SK-N-SH (cell line): ENCODE data around the gene PACSIN2. TPM values are rescaled to one million over a fixed set of nuclear protein-coding genes. Genes with fewer than 3 reads are reported as not detected.
"Not testable (repeated sequence)": the region's sequence is repeated elsewhere in the genome, so short reads cannot be mapped to it uniquely, and the experiment has no call there.

Experiments used
- CTCF ChIA-PET: fragments of 300-600, 350-600 bp; formaldehyde crosslinking; extraction: SDS; loops from one replicate; lab custom pipeline; 2021; lab: Yijun Ruan, JAX
- POLR2A ChIA-PET: fragments of 350-600 bp; sonication (Branson Sonifier 250); formaldehyde crosslinking; extraction: SDS; loops from one replicate; lab custom pipeline; 2020; ENCODE audit warnings: antibody characterized with exemption, inconsistent platforms; lab: Yijun Ruan, JAX
- DNase-seq: peaks from one replicate; pipeline ENCODE4 v3.0.0; 2012
- H2AFZ ChIP-seq: fragments of 200-600 bp; sonication (generic); 2 replicates; pipeline ENCODE4 v1.8.1; 2016; ENCODE audit warnings: antibody characterized with exemption, mild to moderate bottlenecking, low read depth
- H3F3A ChIP-seq: fragments of 200-600 bp; sonication (generic); replicated peaks from 2 replicates; pipeline ENCODE3; 2016; ENCODE audit warnings: antibody characterized with exemption, mild to moderate bottlenecking; ENCODE audit not compliant: insufficient read depth
- H3K27ac ChIP-seq, 2 experiments: fragments of 200-500 bp in 1 of 2; fragments of 200-600 bp in 1 of 2; sonication (Bioruptor generic) in 1 of 2; sonication (generic), shearing (Covaris generic) in 1 of 2; 2 replicates each; pipeline versions ENCODE4 v1.5.1 to v1.6.1; 2014 to 2016; ENCODE audit warnings: low read depth in 2 of 2, inconsistent platforms in 1 of 2, low read length in 1 of 2, mild to moderate bottlenecking in 1 of 2, mixed read lengths in 1 of 2
- H3K27me3 ChIP-seq: fragments of 200-600 bp; sonication (generic), shearing (Covaris generic); 2 replicates; pipeline ENCODE4 v1.6.1; 2016; ENCODE audit warnings: mixed run types; ENCODE audit not compliant: insufficient read depth
- H3K36me3 ChIP-seq, 2 experiments: fragments of 200-500 bp in 1 of 2; fragments of 200-600 bp in 1 of 2; sonication (Bioruptor generic) in 1 of 2; sonication (generic) in 1 of 2; replicated peaks in 1 of 2; 2 replicates each; pipeline versions ENCODE3 to v1.5.1; 2014 to 2016; ENCODE audit warnings: low read length in 1 of 2, mild to moderate bottlenecking in 1 of 2; ENCODE audit not compliant: insufficient read depth in 2 of 2, control insufficient read depth in 1 of 2
- H3K4me1 ChIP-seq, 2 experiments: fragments of 200-500 bp in 1 of 2; fragments of 200-600 bp in 1 of 2; sonication (Bioruptor generic) in 1 of 2; sonication (generic), shearing (Covaris generic) in 1 of 2; 2 replicates each; pipeline versions ENCODE4 v1.5.1 to v1.6.1; 2014 to 2016; ENCODE audit warnings: low read depth in 1 of 2, low read length in 1 of 2, mixed run types in 1 of 2; ENCODE audit not compliant: insufficient read depth in 2 of 2, control insufficient read depth in 1 of 2
- H3K4me2 ChIP-seq: fragments of 200-600 bp; sonication (generic), shearing (Covaris generic); 2 replicates; pipeline ENCODE4 v1.6.1; 2017; ENCODE audit warnings: mixed run types
- H3K4me3 ChIP-seq, 2 experiments: fragments of 200-500 bp in 1 of 2; fragments of 200-600 bp in 1 of 2; sonication (Bioruptor generic) in 1 of 2; sonication (generic), shearing (Covaris generic) in 1 of 2; 2 replicates each; pipeline versions ENCODE4 v1.5.1 to v1.8.1; 2014 to 2016; ENCODE audit warnings: low read depth in 2 of 2, inconsistent platforms in 1 of 2, low read length in 1 of 2, mild to moderate bottlenecking in 1 of 2, mixed read lengths in 1 of 2, moderate library complexity in 1 of 2
- H3K79me2 ChIP-seq: fragments of 200-600 bp; sonication (generic); 2 replicates; pipeline ENCODE4 v1.8.1; 2017; ENCODE audit warnings: mild to moderate bottlenecking; ENCODE audit not compliant: insufficient read depth
- H3K9ac ChIP-seq: fragments of 200-600 bp; sonication (generic); 2 replicates; pipeline ENCODE4 v1.6.1; 2017; ENCODE audit warnings: mixed run types
- H3K9me2 ChIP-seq: fragments of 200-600 bp; sonication (generic); 2 replicates; pipeline ENCODE4 v1.6.1; 2017; ENCODE audit warnings: mixed run types
- H3K9me3 ChIP-seq: fragments of 200-600 bp; sonication (generic); 2 replicates; pipeline ENCODE4 v1.6.1; 2017; ENCODE audit warnings: mixed run types, mild to moderate bottlenecking, moderate library complexity
- H4K20me1 ChIP-seq: fragments of 200-600 bp; sonication (generic); 2 replicates; pipeline ENCODE4 v1.6.1; 2017; ENCODE audit warnings: mild to moderate bottlenecking, mixed run types; ENCODE audit not compliant: insufficient read depth
- ELF1 ChIP-seq: IDR thresholded peaks from 2 replicates; pipeline ENCODE4 v1.4.0; 2012
- EP300 ChIP-seq, 2 experiments: IDR thresholded peaks; 2 replicates each; pipeline versions ENCODE4 v1.4.0 to v1.6.1; 2012; ENCODE audit warnings: borderline replicate concordance in 1 of 2, low read depth in 1 of 2, low read length in 1 of 2
- EZH2phosphoT487 ChIP-seq: fragments of 200-600 bp; sonication (generic); IDR thresholded peaks from 2 replicates; pipeline ENCODE4 v1.6.1; 2017; ENCODE audit warnings: low read depth, mixed run types, mild to moderate bottlenecking, antibody characterized with exemption, moderate library complexity, borderline replicate concordance
- FOXM1 ChIP-seq: IDR thresholded peaks from 2 replicates; pipeline ENCODE4 v1.4.0; 2012; ENCODE audit warnings: low read depth, mild to moderate bottlenecking
- GABPA ChIP-seq: IDR thresholded peaks from 2 replicates; pipeline ENCODE4 v1.4.0; 2012; ENCODE audit warnings: low read depth, mild to moderate bottlenecking
- GATA2 ChIP-seq: sonication (generic); formaldehyde crosslinking; IDR thresholded peaks from 2 replicates; pipeline ENCODE4 v1.5.0; 2020; ENCODE audit warnings: mild to moderate bottlenecking, missing genetic modification reagents
- IRF3 ChIP-seq: fragments of 150-350 bp; IDR thresholded peaks from 2 replicates; pipeline ENCODE4 v1.6.1; 2016; ENCODE audit warnings: mild to moderate bottlenecking, low read depth, low read length
- JUND ChIP-seq: IDR thresholded peaks from 2 replicates; pipeline ENCODE4 v1.4.0; 2012
- MAX ChIP-seq: IDR thresholded peaks from 2 replicates; pipeline ENCODE4 v1.4.0; 2012; ENCODE audit warnings: low read depth
- MEF2A ChIP-seq: IDR thresholded peaks from 2 replicates; pipeline ENCODE4 v1.4.0; 2012; ENCODE audit warnings: low read depth, borderline replicate concordance
- NFIC ChIP-seq: IDR thresholded peaks from 2 replicates; pipeline ENCODE4 v1.4.0; 2012; ENCODE audit warnings: borderline replicate concordance
- NRF1 ChIP-seq: IDR thresholded peaks from 2 replicates; pipeline ENCODE4 v1.6.1; 2012; ENCODE audit warnings: low read depth, mild to moderate bottlenecking, low read length
- POLR2AphosphoS5 ChIP-seq: IDR thresholded peaks from 2 replicates; pipeline ENCODE4 v1.6.1; 2012; ENCODE audit warnings: low read depth, low read length
- RCOR1 ChIP-seq: fragments of 150-350 bp; IDR thresholded peaks from 2 replicates; pipeline ENCODE4 v1.6.1; 2017; ENCODE audit warnings: antibody characterized with exemption, low read length
- RXRA ChIP-seq: IDR thresholded peaks from 2 replicates; pipeline ENCODE4 v1.4.0; 2012; ENCODE audit warnings: low read depth, mild to moderate bottlenecking, borderline replicate concordance
- SMC3 ChIP-seq: IDR thresholded peaks from 2 replicates; pipeline ENCODE4 v1.6.1; 2012; ENCODE audit warnings: low read depth, low read length, improper control_type of control experiment
- TCF12 ChIP-seq: IDR thresholded peaks from 2 replicates; pipeline ENCODE4 v1.4.0; 2012
- TEAD4 ChIP-seq: IDR thresholded peaks from 2 replicates; pipeline ENCODE4 v1.4.0; 2012; ENCODE audit warnings: mild to moderate bottlenecking, borderline replicate concordance; ENCODE audit not compliant: insufficient read depth
- YY1 ChIP-seq: IDR thresholded peaks from 2 replicates; pipeline ENCODE4 v1.4.0; 2012; ENCODE audit warnings: low read depth, mild to moderate bottlenecking
- WGBS: methylation state at CpG from one replicate; pipeline ENCODE4 v1.1.6; 2017; ENCODE audit warnings: low lambda C conversion rate; 5-methylcytosine and 5-hydroxymethylcytosine counted together
- polyA plus RNA-seq, 3 experiments: library from polyadenylated mRNA; depleted of rRNA; stranded (reverse); fragments of >200 nt; gene quantifications; 2 replicates each; pipeline ENCODE4 v1.2.3, GENCODE V29; 2012

The PACSIN2 gene
- polyA plus RNA-seq, 1 of the 3 experiments (the other 2 are of a cell fraction) = 60.5 TPM

GRCh38 chr22:43018615-43019014 lies 3.7 kb upstream of the PACSIN2 start:
- no peaks in the 10 kb centered on the region for H3K27me3 ChIP-seq
- peaks cover 0 to 7% of the 10 kb centered on the region in 2 experiments; a peak in 1 of 4 replicates for H3K4me1 ChIP-seq
- H3K9ac ChIP-seq = no peak overlapping the region
- peaks cover 4% of the 10 kb centered on the region for H4K20me1 ChIP-seq
- H3K27ac ChIP-seq = no peak overlapping the region
- no peaks in the 10 kb centered on the region for H3K36me3 ChIP-seq
- H3K9me2 ChIP-seq = no peaks in the 10 kb centered on the region
- ChIA-PET POLR2A (no interaction called here), CTCF (no interaction called here)
- no peak overlapping the region for H3K4me2 ChIP-seq
- no peak overlapping the region for H2AFZ ChIP-seq
- TF ChIP-seq RCOR1 (no peak), SMC3 (no peak), YY1 (no peak), JUND (no peak), IRF3 (no peak), MEF2A (no peak), EZH2phosphoT487 (no peak), ELF1 (no peak), NFIC (no peak), GABPA (no peak), POLR2AphosphoS5 (no peak), TEAD4 (no peak), NRF1 (no peak), MAX (no peak), FOXM1 (no peak), TCF12 (no peak), GATA2 (no peak), RXRA (no peak), EP300 (IDR thresholded peaks at IDR 0.05; ENCODE audit: borderline replicate concordance in 1 of 2, low read depth in 1 of 2, low read length in 1 of 2) (no peak)
- 63% methylated on average over 1 of the region's 6 CpGs for WGBS
- DNase-seq = no peak
- no peaks in the 10 kb centered on the region for H3K9me3 ChIP-seq
- no peak overlapping the region for H3K4me3 ChIP-seq
- no peaks in the 10 kb centered on the region for H3F3A ChIP-seq
- peaks cover 8% of the 10 kb centered on the region for H3K79me2 ChIP-seq

GRCh38 chr22:43017525-43018460 lies 2.8 kb upstream of the PACSIN2 start:
- Histone ChIP-seq H4K20me1 (peaks cover 11% of the 10 kb centered on the region), H3K27ac (no peak overlapping the region), H3K4me1 (peaks cover 0 to 11% of the 10 kb centered on the region in 2 experiments; a peak in 1 of 4 replicates), H3K36me3 (no peaks in the 10 kb centered on the region), H3K27me3 (no peaks in the 10 kb centered on the region), H3K9ac (no peak overlapping the region), H3K79me2 (peaks cover 17% of the 10 kb centered on the region), H2AFZ (no peak overlapping the region), H3K9me3 (no peaks in the 10 kb centered on the region), H3K4me2 (no peak overlapping the region), H3K9me2 (no peaks in the 10 kb centered on the region), H3K4me3 (no peak overlapping the region), H3F3A (no peaks in the 10 kb centered on the region)
- POLR2A ChIA-PET = no interaction called here
- no peak for DNase-seq
- WGBS = 81% methylated on average over 6 of the region's 10 CpGs
- TF ChIP-seq NRF1 (no peak), MAX (no peak), FOXM1 (no peak)
- CTCF ChIA-PET = no interaction called here

- H3K4me3 ChIP-seq, H2AFZ ChIP-seq, POLR2A ChIA-PET, CTCF ChIA-PET, H3F3A ChIP-seq, H3K27me3 ChIP-seq, H3K4me2 ChIP-seq, DNase-seq, H3K9me3 ChIP-seq, H3K27ac ChIP-seq, H3K9ac ChIP-seq, H3K9me2 ChIP-seq, H3K36me3 ChIP-seq: not testable (repeated sequence)
- Histone ChIP-seq H3K4me1 (peaks cover 0 to 13% of the 10 kb centered on the region in 2 experiments; a peak in 1 of 4 replicates), H3K79me2 (peaks cover 33% of the 10 kb centered on the region), H4K20me1 (peaks cover 16% of the 10 kb centered on the region)
- 87% methylated on average over 3 of the region's 5 CpGs for WGBS
Observed at GRCh38 chr22:43016150-43016549, 1.2 kb upstream of the PACSIN2 start.
